ENCODE measurements around the gene XXYLT1. TPM values are rescaled to one million over a fixed set of nuclear protein-coding genes. Genes with fewer than 3 reads are reported as not detected.

Gene XXYLT1
- total and polyA plus RNA-seq, 9 of the 15 experiments (the other 6 are each of a cell fraction or from before 2014, with no cell fraction given), result 1.9 to 18.9 (median 15.0) TPM

DNA sequence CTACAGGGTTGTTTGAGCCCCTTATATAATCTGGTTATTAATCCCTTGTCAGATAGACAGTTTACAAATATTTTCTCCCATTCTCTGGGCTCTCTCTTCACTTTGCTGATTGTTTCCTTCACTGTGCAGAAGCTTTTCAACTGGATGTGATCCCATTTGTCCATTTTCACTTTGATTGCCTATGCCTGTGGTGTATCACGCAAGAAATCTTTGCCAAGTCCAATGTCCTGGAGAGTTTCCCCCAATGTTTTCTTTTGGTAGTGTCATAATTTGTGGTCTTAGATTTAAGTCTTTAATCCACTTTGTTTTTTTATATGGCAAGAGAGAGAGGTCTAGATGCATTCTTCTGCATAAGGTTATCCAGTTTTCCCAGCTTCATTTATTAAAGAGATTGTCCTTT lies 40.7 kb downstream of the XXYLT1 start:
- in situ Hi-C loops (cut with MboI), result no loop called here
- Histone ChIP-seq H3K27me3 (ENCODE audit: control insufficient read depth in 2 of 2, insufficient read depth in 2 of 2, low read length in 2 of 2) (no peaks in the 10 kb centered on the region), H3K9ac (ENCODE audit: insufficient read depth in 1 of 2, low read depth in 2 of 2, low read length in 2 of 2) (no peak overlapping the region), H3K9me3 (replicated peaks; ENCODE audit: control insufficient read depth, insufficient read depth, low read depth, low read length) (no peaks in the 10 kb centered on the region), H3K4me2 (ENCODE audit: insufficient read depth, low read length) (no peak overlapping the region), H3K79me2 (ENCODE audit: control insufficient read depth, insufficient read depth, low read length) (no peaks in the 10 kb centered on the region), H4K20me1 (replicated peaks; ENCODE audit: control insufficient read depth, insufficient read depth, low read length) (no peaks in the 10 kb centered on the region), H3K4me1 (replicated peaks in 1 of 2; ENCODE audit: control insufficient read depth in 2 of 2, insufficient read depth in 2 of 2, low read length in 2 of 2) (no peaks in the 10 kb centered on the region), H3K4me3 (no peak overlapping the region), H2AFZ (ENCODE audit: low read depth, low read length) (no peak overlapping the region), H3K27ac (ENCODE audit: extremely low read depth, low read depth, low read length) (no peak overlapping the region), H3K36me3 (ENCODE audit: control insufficient read depth, insufficient read depth, low read length) (peaks cover 13% of the 10 kb centered on the region; the same call in 1 of the 3 replicates), H3K9me1 (ENCODE audit: control insufficient read depth, insufficient read depth, low read length) (no peaks in the 10 kb centered on the region)
- BruUV-seq (replicated peaks), result no TSS peak
- DNase-seq (ENCODE audit: extremely low read depth in 1 of 4, low spot score in 3 of 4), result no peak
- no peak for ATAC-seq
- WGBS (ENCODE audit: insufficient coverage, low coverage, missing lambda C conversion rate), result 92% methylated on average over 1 of the region's 1 CpG
- POLR2A ChIA-PET, result interaction anchor here (0.5 kb wide), 1 partner anchor 265 kb away, joined by 3 read pairs; no protein-coding TSS in a partner anchor
- CTCF ChIA-PET (ENCODE audit: low intra/inter-chr PET ratio), result no interaction called here
- intact Hi-C loops (cut with micrococcal nuclease), result no loop called here
- no peak for TF ChIP-seq ILF3 (IDR thresholded peaks at IDR 0.05; ENCODE audit: borderline replicate concordance)
- TF ChIP-seq GABPB2 (CRISPR knock-in tag; conservative IDR thresholded peaks at IDR 0.05), result no peak
- no peak for TF ChIP-seq TEAD4 (IDR thresholded peaks at IDR 0.05; ENCODE audit: low read length)
- no peak for TF ChIP-seq TEAD4 (CRISPR knock-in tag; IDR thresholded peaks at IDR 0.05; ENCODE audit: borderline replicate concordance)
- TF ChIP-seq KLF16 (IDR thresholded peaks at IDR 0.05), result no peak
- TF ChIP-seq ZNF395 (CRISPR knock-in tag; IDR thresholded peaks at IDR 0.05), result no peak
- no peak for TF ChIP-seq MBD2 (IDR thresholded peaks at IDR 0.05; ENCODE audit: borderline replicate concordance, low read depth)
- TF ChIP-seq, protein P1, sequence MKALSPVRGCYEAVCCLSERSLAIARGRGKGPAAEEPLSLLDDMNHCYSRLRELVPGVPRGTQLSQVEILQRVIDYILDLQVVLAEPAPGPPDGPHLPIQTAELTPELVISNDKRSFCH (CRISPR knock-in tag; IDR thresholded peaks at IDR 0.05), result no peak
- TF ChIP-seq, protein P1 (tag; IDR thresholded peaks at IDR 0.05), result no peak
- TF ChIP-seq SUPT5H (IDR thresholded peaks at IDR 0.05), result no peak
- no peak for TF ChIP-seq TAF15 (IDR thresholded peaks at IDR 0.05; ENCODE audit: low read depth, low read length)
- TF ChIP-seq, protein P2, sequence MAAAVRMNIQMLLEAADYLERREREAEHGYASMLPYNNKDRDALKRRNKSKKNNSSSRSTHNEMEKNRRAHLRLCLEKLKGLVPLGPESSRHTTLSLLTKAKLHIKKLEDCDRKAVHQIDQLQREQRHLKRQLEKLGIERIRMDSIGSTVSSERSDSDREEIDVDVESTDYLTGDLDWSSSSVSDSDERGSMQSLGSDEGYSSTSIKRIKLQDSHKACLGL (CRISPR knock-in tag; IDR thresholded peaks at IDR 0.05; ENCODE audit: borderline replicate concordance, poor library complexity, severe bottlenecking), result no peak
- no peak for TF ChIP-seq ZNF347 (CRISPR knock-in tag; IDR thresholded peaks at IDR 0.05; ENCODE audit: low read depth)
- TF ChIP-seq ZBTB34 (CRISPR knock-in tag; IDR thresholded peaks at IDR 0.05), result no peak
- no peak for TF ChIP-seq POLR2A (conservative IDR thresholded peaks at IDR 0.05)
- TF ChIP-seq ZZZ3 (IDR thresholded peaks at IDR 0.05), result no peak
- FAIRE-seq, result no peak

All from K562 (cell line).